NCI-H146 treated with DMSO at 0.1 percent for 48 hours (cell line): ENCODE data around the gene ANKRD2.

ENCODE experiments used
- DNase-seq: peaks from one replicate; lab custom pipeline; 2025; ENCODE audit not compliant: unreplicated experiment; lab: John Stamatoyannopoulos, UW

Gene ANKRD2

DNA sequence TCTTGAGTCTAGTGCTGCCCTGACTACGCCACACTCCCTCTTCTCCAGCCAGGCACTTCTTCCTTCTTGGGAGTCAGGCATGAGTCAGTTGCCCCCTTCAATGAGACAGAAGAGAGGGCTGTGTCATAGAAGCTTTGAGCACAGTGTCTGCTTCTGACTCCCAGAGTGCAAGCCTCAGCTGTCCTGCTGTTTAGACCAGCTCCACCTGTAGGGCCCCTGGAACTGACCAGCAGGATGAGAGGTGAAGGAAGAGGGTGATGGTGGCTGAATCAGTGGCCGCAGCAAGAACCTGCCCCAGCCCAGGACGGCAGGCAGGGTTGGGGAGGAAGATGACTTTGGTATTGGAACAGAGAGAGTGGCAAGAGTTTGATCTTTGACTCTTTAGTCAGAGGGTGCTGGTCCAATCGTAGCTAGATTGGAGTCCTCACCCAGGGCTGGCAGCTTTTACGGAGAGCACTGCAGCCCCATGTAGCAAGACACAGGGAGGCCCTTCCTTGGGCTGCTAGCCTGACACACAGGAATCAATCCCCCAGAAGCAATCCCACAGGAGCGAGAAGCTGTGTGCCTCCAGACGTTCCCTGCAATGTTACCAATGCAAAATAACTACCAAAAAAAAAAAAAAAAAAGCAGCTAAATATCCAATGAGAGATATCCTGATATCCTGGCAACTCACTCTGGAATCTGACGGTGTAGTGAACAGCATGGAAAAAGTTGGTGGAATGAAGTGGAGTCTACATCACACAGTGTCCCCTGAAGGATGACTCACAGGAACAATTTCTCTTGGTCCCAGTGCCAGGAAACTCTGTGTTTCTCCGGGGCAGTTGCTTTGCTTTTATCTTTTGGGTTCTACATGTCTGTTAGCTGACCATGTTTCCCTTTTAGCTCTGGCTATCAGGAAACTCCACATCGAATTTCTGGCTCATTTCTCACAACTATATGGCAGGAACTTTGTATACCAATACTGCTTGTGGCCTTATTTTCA, 23.8 kb downstream of the ANKRD2 start:
- DNase-seq, result no peak

DNA sequence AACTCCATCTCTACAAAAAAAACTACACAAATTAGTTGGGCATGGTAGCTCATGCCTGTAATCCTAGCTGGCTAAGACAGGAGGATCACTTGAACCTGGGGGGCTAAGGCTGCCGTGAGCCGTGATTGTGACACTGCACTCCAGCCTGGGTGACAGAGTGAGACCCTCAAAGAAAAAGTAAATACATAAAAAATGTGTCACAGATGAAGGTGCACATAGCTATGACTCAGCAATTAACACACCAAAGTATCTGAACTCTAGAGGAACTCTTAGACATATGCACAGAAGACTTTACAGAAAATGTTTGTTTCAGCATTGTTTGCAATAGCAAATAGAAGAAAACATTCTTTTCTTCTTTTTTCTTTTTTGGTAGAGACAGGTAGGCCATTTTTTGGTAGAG, 25.2 kb downstream of the ANKRD2 start:
- DNase-seq, result no peak

GRCh38 chr10:97598407-97599271, 26.1 kb downstream of the ANKRD2 start:
- no peak for DNase-seq

- no peak for DNase-seq
Observed at GRCh38 chr10:97599272-97599619, 26.7 kb downstream of the ANKRD2 start.

DNA sequence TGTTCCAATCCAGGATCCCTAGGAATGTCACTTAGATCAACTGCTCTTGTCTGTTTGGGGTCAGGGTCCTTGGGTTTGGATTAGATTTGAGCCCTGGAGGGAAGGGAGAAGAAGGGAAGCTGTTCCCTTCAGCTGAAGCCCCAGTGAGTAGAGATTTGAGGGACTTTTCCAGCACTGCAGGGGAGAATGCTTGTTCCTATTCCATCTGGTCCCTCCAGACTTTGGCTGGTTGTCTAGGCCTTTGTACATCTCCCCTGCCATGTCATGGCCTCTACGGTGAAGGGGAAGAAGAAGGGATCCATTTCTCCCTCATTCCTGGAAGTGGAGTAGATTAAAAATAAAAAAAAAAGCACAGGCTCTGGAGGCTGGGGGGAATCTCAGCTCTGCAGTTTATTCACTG, 28.0 kb downstream of the ANKRD2 start:
- DNase-seq, result no peak

- no peak for DNase-seq
Observed at GRCh38 chr10:97601268-97602215, 29.0 kb downstream of the ANKRD2 start.

DNA sequence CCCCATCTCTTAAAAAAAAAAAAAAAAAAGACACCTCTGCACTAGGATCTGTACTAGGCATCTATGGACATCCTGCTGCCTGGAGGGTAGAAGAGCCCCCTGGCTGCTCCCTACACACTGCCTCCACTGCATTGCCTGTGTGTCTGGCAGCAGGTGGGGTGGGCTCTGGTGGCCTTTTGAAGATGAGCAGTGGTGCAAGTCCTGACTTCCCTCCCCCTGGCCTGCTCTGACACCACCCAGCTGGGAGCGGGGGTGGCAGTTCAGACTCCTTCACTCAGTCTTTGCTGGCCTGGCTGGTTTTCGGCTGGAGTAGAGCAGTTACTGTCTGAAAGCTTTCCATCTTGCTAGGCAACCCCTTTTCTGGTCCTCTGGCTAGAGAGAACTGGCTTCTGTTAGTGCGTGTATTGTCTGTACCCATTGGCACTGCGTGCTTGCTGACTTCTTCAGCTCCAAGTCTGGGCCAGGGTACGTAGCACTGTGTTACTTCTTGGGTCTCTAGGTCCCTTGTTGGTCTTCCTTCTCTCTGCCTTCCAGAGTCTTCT, 34.6 kb downstream of the ANKRD2 start:
- DNase-seq, result no peak

DNA sequence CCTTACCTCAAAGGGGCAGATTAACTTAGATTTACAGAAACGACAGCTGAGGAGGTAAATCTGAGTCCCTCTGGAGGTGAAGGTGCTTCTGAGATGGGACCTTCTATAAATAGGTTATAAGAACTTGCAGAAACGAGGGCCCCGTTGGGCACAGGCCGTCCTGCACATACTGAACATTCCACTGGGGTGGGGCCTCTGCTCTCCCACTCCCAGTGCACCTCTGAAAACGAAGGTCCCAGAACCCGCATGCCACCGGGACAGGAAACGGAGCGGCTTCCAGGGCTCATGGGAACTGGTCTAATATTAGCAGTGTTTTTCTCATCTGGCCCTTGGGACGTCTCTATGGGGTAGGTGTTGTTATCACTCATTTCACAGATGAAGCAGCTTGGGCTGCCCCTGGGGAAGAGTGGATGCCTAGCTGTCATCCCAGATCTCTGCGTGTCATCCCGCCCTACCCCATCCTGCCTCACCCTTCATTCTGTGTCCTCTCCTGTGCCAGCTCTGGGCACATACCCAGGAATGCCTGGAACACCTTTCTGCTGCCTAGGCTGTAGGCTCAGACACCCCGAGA, 36.5 kb downstream of the ANKRD2 start:
- no peak for DNase-seq

DNA sequence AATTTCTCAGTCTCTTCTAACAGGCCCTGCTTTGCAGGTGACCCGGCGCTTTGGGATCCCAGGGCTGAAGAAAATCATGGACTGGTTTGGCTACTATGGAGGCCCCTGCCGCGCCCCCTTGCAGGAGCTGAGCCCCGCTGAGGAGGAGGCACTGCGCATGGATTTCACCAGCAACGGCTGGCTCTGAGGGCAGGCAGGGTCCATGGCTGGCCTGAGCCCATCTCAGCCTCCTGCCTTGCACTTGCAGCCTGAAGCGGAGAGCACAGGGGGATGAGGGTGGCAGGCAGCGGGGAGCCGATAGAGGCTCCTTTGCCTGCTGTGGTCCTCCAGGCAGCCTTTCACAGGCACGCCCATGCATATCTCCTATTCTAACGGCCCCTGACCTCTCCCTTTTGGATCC, 38.9 kb downstream of the ANKRD2 start:
- no peak for DNase-seq

GRCh38 chr10:97612386-97612785, 39.8 kb downstream of the ANKRD2 start:
- no peak for DNase-seq

GRCh38 chr10:97618285-97618684, 45.7 kb downstream of the ANKRD2 start:
- DNase-seq, result no peak

DNA sequence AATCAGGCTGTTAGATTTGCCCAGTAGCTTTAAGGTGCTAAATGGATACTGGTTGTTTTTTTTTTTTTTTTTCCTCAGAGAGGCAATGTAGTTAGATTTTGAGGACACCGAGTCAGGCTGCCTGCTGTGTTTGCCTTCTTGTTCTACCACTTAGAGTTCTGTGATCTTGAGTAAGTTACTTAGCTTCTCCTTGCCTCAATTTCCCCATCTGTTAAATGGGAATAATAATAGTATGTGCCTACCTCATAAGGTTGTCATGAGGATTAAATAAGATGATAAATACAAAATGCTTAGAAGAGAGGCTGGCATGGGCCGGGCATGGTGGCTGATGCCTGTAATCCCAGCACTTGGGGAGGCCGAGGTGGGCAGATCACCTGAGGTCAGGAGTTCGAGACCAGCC, 46.2 kb downstream of the ANKRD2 start:
- no peak for DNase-seq

DNA sequence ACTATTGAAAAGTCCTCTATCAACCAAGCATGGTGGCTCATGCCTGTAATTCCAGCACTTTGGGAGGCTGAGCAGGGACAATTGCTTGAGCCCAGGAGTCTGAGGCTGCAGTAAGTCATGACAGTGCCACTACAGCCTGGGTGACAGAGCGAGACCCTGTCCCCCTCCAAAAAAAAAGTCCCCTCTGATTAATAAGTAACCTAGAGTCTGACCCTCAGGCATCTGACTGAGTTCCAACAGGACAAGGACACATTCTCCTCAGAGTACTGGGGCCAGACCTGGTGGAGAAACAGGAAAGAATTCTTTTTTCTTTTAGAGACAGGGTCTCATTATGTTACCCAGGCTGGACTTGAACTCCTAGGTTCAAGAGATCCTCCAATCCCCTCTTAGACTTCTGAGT, 50.7 kb downstream of the ANKRD2 start:
- DNase-seq, result no peak

- no peak for DNase-seq
Observed at GRCh38 chr10:97627731-97628130, 55.2 kb downstream of the ANKRD2 start.

DNA sequence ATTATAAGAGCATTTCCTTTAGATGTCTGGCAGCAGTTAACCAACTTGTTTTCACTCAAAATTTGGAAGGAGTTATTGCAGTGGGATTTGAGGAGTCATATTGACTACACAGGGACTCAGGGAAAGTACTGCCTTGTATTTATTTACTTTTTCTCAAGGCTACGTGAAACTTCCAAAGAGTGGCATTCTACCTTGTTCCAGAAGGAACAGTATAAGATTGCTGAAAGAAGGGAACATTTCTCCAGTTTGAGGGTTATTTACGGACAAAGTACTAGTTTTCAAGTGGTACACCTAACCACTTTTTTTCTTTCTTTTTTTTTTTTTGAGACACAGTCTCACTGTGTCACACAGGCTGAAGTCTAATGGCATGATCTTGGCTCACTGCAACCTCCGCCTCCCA, 55.6 kb downstream of the ANKRD2 start:
- DNase-seq, result no peak

GRCh38 chr10:97629289-97629688, 56.7 kb downstream of the ANKRD2 start:
- DNase-seq, result no peak

GRCh38 chr10:97631098-97631497, 58.5 kb downstream of the ANKRD2 start:
- no peak for DNase-seq

GRCh38 chr10:97632949-97633884, 60.6 kb downstream of the ANKRD2 start, which contains the start of gene MORN4:
MORN4 (minus strand) TSS chr10:97633500; CDS start chr10:97619653, 13,847 bp downstream.
- DNase-seq, result peak; percentile 90
